ENCODE measurements around the gene TMEM18. TPM values are rescaled to one million over a fixed set of nuclear protein-coding genes. Genes with fewer than 3 reads are reported as not detected.

The TMEM18 gene
- total RNA-seq, 1 donor: 24.8 TPM

GRCh38 chr2:653645-654425 lies 23.4 kb downstream of the TMEM18 start:
- no peak for DNase-seq (ENCODE audit: low read depth in 2 of 3, low spot score in 2 of 3)

- DNase-seq (ENCODE audit: low read depth in 2 of 3, low spot score in 2 of 3): no peak
Measured at GRCh38 chr2:652881-653480, 24.2 kb downstream of the TMEM18 start.

GRCh38 chr2:651951-652373 lies 25.2 kb downstream of the TMEM18 start:
- DNase-seq (ENCODE audit: low read depth in 2 of 3, low spot score in 2 of 3): no peak

- DNase-seq (ENCODE audit: low read depth in 2 of 3, low spot score in 2 of 3): no peak
Measured at GRCh38 chr2:650343-651310, 26.6 kb downstream of the TMEM18 start.

GRCh38 chr2:649426-650342 lies 27.5 kb downstream of the TMEM18 start:
- no peak for DNase-seq (ENCODE audit: low read depth in 2 of 3, low spot score in 2 of 3)

GRCh38 chr2:648476-649424 lies 28.5 kb downstream of the TMEM18 start:
- DNase-seq (ENCODE audit: low read depth in 2 of 3, low spot score in 2 of 3): no peak

GRCh38 chr2:647691-648231 lies 29.4 kb downstream of the TMEM18 start:
- DNase-seq (ENCODE audit: low read depth in 2 of 3, low spot score in 2 of 3): no peak

GRCh38 chr2:647003-647560 lies 30.1 kb downstream of the TMEM18 start:
- no peak for DNase-seq (ENCODE audit: low read depth in 2 of 3, low spot score in 2 of 3)

GRCh38 chr2:644871-645270 lies 32.3 kb downstream of the TMEM18 start:
- DNase-seq (ENCODE audit: low read depth in 2 of 3, low spot score in 2 of 3): no peak

GRCh38 chr2:643761-644160 lies 33.4 kb downstream of the TMEM18 start:
- DNase-seq (ENCODE audit: low read depth in 2 of 3, low spot score in 2 of 3): no peak

- no peak for DNase-seq (ENCODE audit: low read depth in 2 of 3, low spot score in 2 of 3)
Measured at GRCh38 chr2:643334-643733, 33.9 kb downstream of the TMEM18 start.

GRCh38 chr2:641872-642815 lies 35.1 kb downstream of the TMEM18 start:
- DNase-seq (ENCODE audit: low read depth in 2 of 3, low spot score in 2 of 3): no peak

- DNase-seq (ENCODE audit: low read depth in 2 of 3, low spot score in 2 of 3): no peak
Measured at GRCh38 chr2:641164-641871, 35.9 kb downstream of the TMEM18 start.

- DNase-seq (ENCODE audit: low read depth in 2 of 3, low spot score in 2 of 3): no peak
Measured at GRCh38 chr2:639703-640102, 37.5 kb downstream of the TMEM18 start.

GRCh38 chr2:637804-638203 lies 39.4 kb downstream of the TMEM18 start:
- no peak for DNase-seq (ENCODE audit: low read depth in 2 of 3, low spot score in 2 of 3)

GRCh38 chr2:637406-637776 lies 39.8 kb downstream of the TMEM18 start:
- DNase-seq (ENCODE audit: low read depth in 2 of 3, low spot score in 2 of 3): no peak
